OCI-LY3 (cell line): ENCODE results near the gene DUSP19.

ENCODE experiments used
- EZH2phosphoT487 ChIP-seq: fragments of 200-600 bp; shearing (Covaris generic); IDR thresholded peaks from 2 replicates; pipeline ENCODE4 v1.6.1; 2018; ENCODE audit warnings: antibody characterized with exemption, mixed run types, low read depth
- TF ChIP-seq, protein P1 (sequence below): fragments of 200-600, 300-600 bp; sonication (generic); IDR thresholded peaks from 2 replicates; pipeline ENCODE4 v1.5.1; 2014; ENCODE audit warnings: antibody characterized with exemption, low read length, low read depth

DNA sequence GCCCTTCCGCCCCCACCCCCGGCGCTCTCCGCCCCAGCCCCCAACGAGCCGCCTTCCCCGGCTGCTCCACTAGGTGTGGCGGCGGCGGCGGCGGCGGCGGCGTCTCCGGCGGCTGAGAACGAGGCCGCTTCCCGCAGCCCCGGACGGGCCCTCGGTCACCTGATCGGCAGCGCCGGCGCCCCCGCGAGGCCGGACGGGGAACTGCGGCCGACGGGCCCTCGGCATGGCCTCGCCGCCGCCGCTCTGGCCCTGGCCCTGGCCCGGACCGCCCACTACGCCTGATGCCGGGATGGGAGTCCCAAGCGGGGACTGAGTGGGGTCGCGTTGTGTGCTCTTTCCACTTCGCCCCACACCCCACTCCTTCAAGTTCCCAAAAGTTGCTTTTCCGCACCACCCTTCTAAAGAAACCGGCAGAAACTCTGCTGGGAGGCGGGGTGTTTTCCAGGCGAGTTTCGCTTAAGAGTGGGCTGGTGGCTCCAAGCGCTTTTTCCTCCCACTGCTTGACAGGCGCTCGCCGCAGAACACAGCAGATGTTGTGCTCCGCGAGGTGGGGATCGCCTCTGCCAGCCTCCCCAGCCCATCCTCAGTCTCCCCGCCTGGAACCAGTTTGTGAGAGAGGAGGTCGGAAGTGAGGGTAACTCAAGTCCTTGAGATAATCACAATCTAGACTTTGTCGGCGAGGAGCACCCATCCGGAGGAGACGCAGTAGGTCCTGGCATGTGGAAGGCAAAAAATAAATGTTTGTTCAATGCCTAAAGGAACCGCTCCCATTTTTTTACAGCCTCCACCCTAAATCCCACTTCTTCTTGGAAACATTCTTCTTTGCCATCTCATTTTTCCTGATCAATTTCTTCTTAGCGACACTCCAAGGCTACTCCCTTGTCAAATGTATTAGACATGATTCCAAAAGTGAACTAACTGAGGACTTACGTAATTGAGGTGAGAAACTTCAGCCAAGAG, 39.9 kb upstream of the DUSP19 start, which contains the start of gene NCKAP1:
- TF ChIP-seq, protein P1, sequence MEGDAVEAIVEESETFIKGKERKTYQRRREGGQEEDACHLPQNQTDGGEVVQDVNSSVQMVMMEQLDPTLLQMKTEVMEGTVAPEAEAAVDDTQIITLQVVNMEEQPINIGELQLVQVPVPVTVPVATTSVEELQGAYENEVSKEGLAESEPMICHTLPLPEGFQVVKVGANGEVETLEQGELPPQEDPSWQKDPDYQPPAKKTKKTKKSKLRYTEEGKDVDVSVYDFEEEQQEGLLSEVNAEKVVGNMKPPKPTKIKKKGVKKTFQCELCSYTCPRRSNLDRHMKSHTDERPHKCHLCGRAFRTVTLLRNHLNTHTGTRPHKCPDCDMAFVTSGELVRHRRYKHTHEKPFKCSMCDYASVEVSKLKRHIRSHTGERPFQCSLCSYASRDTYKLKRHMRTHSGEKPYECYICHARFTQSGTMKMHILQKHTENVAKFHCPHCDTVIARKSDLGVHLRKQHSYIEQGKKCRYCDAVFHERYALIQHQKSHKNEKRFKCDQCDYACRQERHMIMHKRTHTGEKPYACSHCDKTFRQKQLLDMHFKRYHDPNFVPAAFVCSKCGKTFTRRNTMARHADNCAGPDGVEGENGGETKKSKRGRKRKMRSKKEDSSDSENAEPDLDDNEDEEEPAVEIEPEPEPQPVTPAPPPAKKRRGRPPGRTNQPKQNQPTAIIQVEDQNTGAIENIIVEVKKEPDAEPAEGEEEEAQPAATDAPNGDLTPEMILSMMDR = no peak
- no peak for TF ChIP-seq EZH2phosphoT487
